ENCODE results near the gene ATP6V1B1.

- TF ChIP-seq CTCF (conservative IDR thresholded peaks at IDR 0.05; ENCODE audit: low read depth in 2 of 2): no peak
- TF ChIP-seq REST (IDR thresholded peaks at IDR 0.05; ENCODE audit: unreplicated experiment): no peak
- no peak for TF ChIP-seq EZH2phosphoT487 (IDR thresholded peaks at IDR 0.05; ENCODE audit: unreplicated experiment)
- TF ChIP-seq POLR2AphosphoS5 (IDR thresholded peaks at IDR 0.05; ENCODE audit: low read depth): no peak
- no peak for TF ChIP-seq EZH2 (IDR thresholded peaks at IDR 0.05; ENCODE audit: low read depth, unreplicated experiment)
- no peak for TF ChIP-seq NANOG (IDR thresholded peaks at IDR 0.05; ENCODE audit: borderline replicate concordance)
Measured at GRCh38 chr2:70962211-70962884, 26.6 kb downstream of the ATP6V1B1 start.
